Neutrophil (primary cell): ENCODE data around the gene MRGPRF.

Experiments
- H3K27ac ChIP-seq: fragments of 200-600 bp; sonication (generic); 2 replicates; pipeline ENCODE4 v1.5.1; 2016; ENCODE audit warnings: mild to moderate bottlenecking, moderate library complexity
- H3K27me3 ChIP-seq: fragments of 200-600 bp; sonication (generic); 2 replicates; pipeline ENCODE4 v1.6.0; 2016; ENCODE audit warnings: mild to moderate bottlenecking
- H3K36me3 ChIP-seq: fragments of 200-600 bp; sonication (generic); 2 replicates; pipeline ENCODE4 v1.5.1; 2017
- H3K4me1 ChIP-seq, 2 experiments: fragments of 200-600 bp in 1 of 2; sonication (generic) in 1 of 2; 1 replicate in 1 of 2; 2 replicates in 1 of 2; pipeline versions ENCODE4 v1.5.1 to v1.6.1; 2013 to 2016; ENCODE audit warnings: low read depth in 1 of 2, low read length in 1 of 2, mild to moderate bottlenecking in 1 of 2, moderate library complexity in 1 of 2; ENCODE audit not compliant: control insufficient read depth in 1 of 2, insufficient read depth in 1 of 2
- H3K4me3 ChIP-seq, 2 experiments: fragments of 200-600 bp in 1 of 2; sonication (generic) in 1 of 2; 1 replicate in 1 of 2; 2 replicates in 1 of 2; pipeline ENCODE4 v1.5.1; 2013 to 2016; ENCODE audit warnings: low read depth in 1 of 2, low read length in 1 of 2, mild to moderate bottlenecking in 1 of 2, moderate library complexity in 1 of 2
- H3K9me3 ChIP-seq: fragments of 200-600 bp; sonication (generic); 2 replicates; pipeline ENCODE4 v1.5.1; 2016
- CTCF ChIP-seq: fragments of 200-600 bp; sonication (generic); IDR thresholded peaks from 2 replicates; pipeline ENCODE4 v1.5.1; 2016; ENCODE audit warnings: antibody characterized with exemption

Gene MRGPRF

GRCh38 chr11:68994894-68995285 lies 18.2 kb downstream of the MRGPRF start:
- Histone ChIP-seq H3K27me3 (peaks cover 58% of the 10 kb centered on the region), H3K4me3 (no peak overlapping the region), H3K27ac (no peak overlapping the region), H3K9me3 (no peaks in the 10 kb centered on the region), H3K36me3 (no peaks in the 10 kb centered on the region), H3K4me1 (no peaks in the 10 kb centered on the region)
- TF ChIP-seq CTCF, result no peak

GRCh38 chr11:68994161-68994893 lies 18.7 kb downstream of the MRGPRF start:
- Histone ChIP-seq H3K27me3 (peaks cover 63% of the 10 kb centered on the region), H3K36me3 (no peaks in the 10 kb centered on the region), H3K4me1 (no peaks in the 10 kb centered on the region), H3K9me3 (no peaks in the 10 kb centered on the region), H3K4me3 (no peak overlapping the region), H3K27ac (no peak overlapping the region)
- no peak for TF ChIP-seq CTCF

- no peaks in the 10 kb centered on the region for H3K9me3 ChIP-seq
- H3K36me3 ChIP-seq, result no peaks in the 10 kb centered on the region
- no peaks in the 10 kb centered on the region for H3K4me1 ChIP-seq
- no peak overlapping the region for H3K4me3 ChIP-seq
- H3K27ac ChIP-seq, result no peak overlapping the region
- H3K27me3 ChIP-seq, result peaks cover 63% of the 10 kb centered on the region
- no peak for TF ChIP-seq CTCF
Measured at GRCh38 chr11:68993546-68993945, 19.5 kb downstream of the MRGPRF start.

GRCh38 chr11:68992743-68993255 lies 20.2 kb downstream of the MRGPRF start:
- TF ChIP-seq CTCF, result no peak
- Histone ChIP-seq H3K4me1 (no peaks in the 10 kb centered on the region), H3K27me3 (peaks cover 65% of the 10 kb centered on the region), H3K27ac (no peak overlapping the region), H3K4me3 (no peak overlapping the region), H3K36me3 (no peaks in the 10 kb centered on the region), H3K9me3 (no peaks in the 10 kb centered on the region)

- no peaks in the 10 kb centered on the region for H3K9me3 ChIP-seq
Measured at GRCh38 chr11:68990995-68991780, 21.9 kb downstream of the MRGPRF start.

More at GRCh38 chr11:68990995-68991780, 21.9 kb downstream of the MRGPRF start:
- H3K27ac ChIP-seq, result no peak overlapping the region
- H3K36me3 ChIP-seq, result no peaks in the 10 kb centered on the region
- H3K4me3 ChIP-seq, result no peak overlapping the region
- H3K27me3 ChIP-seq, result peaks cover 77% of the 10 kb centered on the region
- no peak for TF ChIP-seq CTCF
- no peaks in the 10 kb centered on the region for H3K4me1 ChIP-seq
